ENCODE data around the gene APP. TPM values are rescaled to one million over a fixed set of nuclear protein-coding genes. Genes with fewer than 3 reads are reported as not detected.

Gene APP
- total RNA-seq, 1 experiment from 2014 or later = 531 TPM

GRCh38 chr21:26137379-26138060 is 33.0 kb downstream of the APP start:
- H3K27me3 ChIP-seq (replicated peaks; ENCODE audit: insufficient read depth, low read depth, low read length, poor library complexity) = no peaks in the 10 kb centered on the region
- no peak for DNase-seq (ENCODE audit: low spot score)
- no peaks in the 10 kb centered on the region for H3K9me3 ChIP-seq (ENCODE audit: low read depth, low read length, poor library complexity, severe bottlenecking)
- no peaks in the 10 kb centered on the region for H3K36me3 ChIP-seq (ENCODE audit: insufficient read depth, low read length, poor library complexity, severe bottlenecking)
- ChIA-PET CTCF (no interaction called here), POLR2A (ENCODE audit: low non-redundant PET) (no interaction called here)
- TF ChIP-seq EZH2 (IDR thresholded peaks at IDR 0.05; ENCODE audit: borderline replicate concordance, low read depth, low read length, poor library complexity, severe bottlenecking) (no peak), CTCF (conservative IDR thresholded peaks at IDR 0.05; ENCODE audit: low read depth, low read length) (no peak)
- BruUV-seq (replicated peaks) = no TSS peak
- H3K27ac ChIP-seq (ENCODE audit: low read depth, low read length, poor library complexity, severe bottlenecking) = no peak overlapping the region
- intact Hi-C loops (cut with micrococcal nuclease; ENCODE audit: unreplicated experiment) = no loop called here
- H3K4me1 ChIP-seq (ENCODE audit: insufficient read depth, low read length, poor library complexity, severe bottlenecking) = peaks cover 57% of the 10 kb centered on the region
- no peak overlapping the region for H3K4me3 ChIP-seq (ENCODE audit: low read depth, low read length, poor library complexity, severe bottlenecking)

GRCh38 chr21:26136671-26137070 is 33.9 kb downstream of the APP start:
- no peak overlapping the region for H3K4me3 ChIP-seq (ENCODE audit: low read depth, low read length, poor library complexity, severe bottlenecking)
- no peak overlapping the region for H3K27ac ChIP-seq (ENCODE audit: low read depth, low read length, poor library complexity, severe bottlenecking)
- POLR2A ChIA-PET (ENCODE audit: low non-redundant PET) = no interaction called here
- TF ChIP-seq CTCF (conservative IDR thresholded peaks at IDR 0.05; ENCODE audit: low read depth, low read length) (no peak), EZH2 (IDR thresholded peaks at IDR 0.05; ENCODE audit: borderline replicate concordance, low read depth, low read length, poor library complexity, severe bottlenecking) (no peak)
- no TSS peak for BruUV-seq (replicated peaks)
- no peak for DNase-seq (ENCODE audit: low spot score)
- intact Hi-C loops (cut with micrococcal nuclease; ENCODE audit: unreplicated experiment) = no loop called here
- H3K4me1 ChIP-seq (ENCODE audit: insufficient read depth, low read length, poor library complexity, severe bottlenecking) = peaks cover 57% of the 10 kb centered on the region
- no peaks in the 10 kb centered on the region for H3K36me3 ChIP-seq (ENCODE audit: insufficient read depth, low read length, poor library complexity, severe bottlenecking)
- no peaks in the 10 kb centered on the region for H3K9me3 ChIP-seq (ENCODE audit: low read depth, low read length, poor library complexity, severe bottlenecking)
- CTCF ChIA-PET = no interaction called here
- H3K27me3 ChIP-seq (replicated peaks; ENCODE audit: insufficient read depth, low read depth, low read length, poor library complexity) = no peaks in the 10 kb centered on the region

GRCh38 chr21:26135520-26135919 is 35.0 kb downstream of the APP start:
- TF ChIP-seq CTCF (conservative IDR thresholded peaks at IDR 0.05; ENCODE audit: low read depth, low read length) (no peak), EZH2 (IDR thresholded peaks at IDR 0.05; ENCODE audit: borderline replicate concordance, low read depth, low read length, poor library complexity, severe bottlenecking) (no peak)
- BruUV-seq (replicated peaks) = no TSS peak
- H3K27ac ChIP-seq (ENCODE audit: low read depth, low read length, poor library complexity, severe bottlenecking) = no peak overlapping the region
- no peaks in the 10 kb centered on the region for H3K36me3 ChIP-seq (ENCODE audit: insufficient read depth, low read length, poor library complexity, severe bottlenecking)
- no peaks in the 10 kb centered on the region for H3K9me3 ChIP-seq (ENCODE audit: low read depth, low read length, poor library complexity, severe bottlenecking)
- intact Hi-C loops (cut with micrococcal nuclease; ENCODE audit: unreplicated experiment) = no loop called here
- CTCF ChIA-PET = no interaction called here
- H3K4me3 ChIP-seq (ENCODE audit: low read depth, low read length, poor library complexity, severe bottlenecking) = no peak overlapping the region
- H3K27me3 ChIP-seq (replicated peaks; ENCODE audit: insufficient read depth, low read depth, low read length, poor library complexity) = no peaks in the 10 kb centered on the region
- no peak for DNase-seq (ENCODE audit: low spot score)
- POLR2A ChIA-PET (ENCODE audit: low non-redundant PET) = interaction anchor here (0.7 kb wide), 1 partner anchor 23 kb away, joined by 4 read pairs; no protein-coding TSS in a partner anchor
- H3K4me1 ChIP-seq (ENCODE audit: insufficient read depth, low read length, poor library complexity, severe bottlenecking) = peaks cover 50% of the 10 kb centered on the region

All from A673 (cell line).